ENCODE data around the gene ALKBH3. TPM values are rescaled to one million over a fixed set of nuclear protein-coding genes. Genes with fewer than 3 reads are reported as not detected.

The ALKBH3 gene
- total RNA-seq, 1 donor from 2014 or later, result 18.1 TPM

- no peak for TF ChIP-seq CTCF (IDR thresholded peaks at IDR 0.05; ENCODE audit: borderline replicate concordance)
- intact Hi-C loops (cut with micrococcal nuclease), result no loop called here
- Histone ChIP-seq H3K4me3 (no peak overlapping the region), H3K9me3 (replicated peaks) (no peaks in the 10 kb centered on the region), H3K36me3 (peaks cover 52% of the 10 kb centered on the region), H3K27ac (replicated peaks) (no peak overlapping the region), H3K27me3 (ENCODE audit: low read depth) (no peaks in the 10 kb centered on the region), H3K4me1 (peaks cover 12% of the 10 kb centered on the region)
- DNase-seq, result no peak
These were observed 33.8 kb downstream of the ALKBH3 start for GRCh38 chr11:43914466-43914865.

GRCh38 chr11:43916621-43917020 is 36.0 kb downstream of the ALKBH3 start:
- Histone ChIP-seq H3K9me3 (replicated peaks) (no peaks in the 10 kb centered on the region), H3K4me3 (no peak overlapping the region), H3K27ac (replicated peaks) (no peak overlapping the region), H3K4me1 (peaks cover 30% of the 10 kb centered on the region), H3K36me3 (peaks cover 53% of the 10 kb centered on the region), H3K27me3 (ENCODE audit: low read depth) (no peaks in the 10 kb centered on the region)
- no peak for DNase-seq
- no peak for TF ChIP-seq CTCF (IDR thresholded peaks at IDR 0.05; ENCODE audit: borderline replicate concordance)
- intact Hi-C loops (cut with micrococcal nuclease), result no loop called here

- Histone ChIP-seq H3K9me3 (replicated peaks) (no peaks in the 10 kb centered on the region), H3K27ac (replicated peaks) (peak overlapping the region; percentile 3), H3K27me3 (ENCODE audit: low read depth) (no peaks in the 10 kb centered on the region), H3K36me3 (peaks cover 45% of the 10 kb centered on the region), H3K4me1 (peaks cover 43% of the 10 kb centered on the region), H3K4me3 (no peak overlapping the region)
- intact Hi-C loops (cut with micrococcal nuclease), result no loop called here
- TF ChIP-seq CTCF (IDR thresholded peaks at IDR 0.05; ENCODE audit: borderline replicate concordance), result no peak
- DNase-seq, result no peak
These were observed 37.2 kb downstream of the ALKBH3 start for GRCh38 chr11:43917851-43918250.

GRCh38 chr11:43918662-43919061 is 38.0 kb downstream of the ALKBH3 start:
- Histone ChIP-seq H3K27ac (replicated peaks) (no peak overlapping the region), H3K4me1 (peaks cover 51% of the 10 kb centered on the region), H3K9me3 (replicated peaks) (no peaks in the 10 kb centered on the region), H3K4me3 (no peak overlapping the region), H3K27me3 (ENCODE audit: low read depth) (no peaks in the 10 kb centered on the region), H3K36me3 (peaks cover 38% of the 10 kb centered on the region)
- TF ChIP-seq CTCF (IDR thresholded peaks at IDR 0.05; ENCODE audit: borderline replicate concordance), result no peak
- intact Hi-C loops (cut with micrococcal nuclease), result no loop called here
- DNase-seq, result no peak

GRCh38 chr11:43919852-43920597 is 39.4 kb downstream of the ALKBH3 start:
- TF ChIP-seq CTCF (IDR thresholded peaks at IDR 0.05; ENCODE audit: borderline replicate concordance), result no peak
- no peak overlapping the region for H3K4me3 ChIP-seq
- peaks cover 30% of the 10 kb centered on the region for H3K36me3 ChIP-seq
- intact Hi-C loops (cut with micrococcal nuclease), result no loop called here
- H3K9me3 ChIP-seq (replicated peaks), result no peaks in the 10 kb centered on the region
- H3K27me3 ChIP-seq (ENCODE audit: low read depth), result no peaks in the 10 kb centered on the region
- no peak for DNase-seq
- peaks cover 64% of the 10 kb centered on the region for H3K4me1 ChIP-seq
- H3K27ac ChIP-seq (replicated peaks), result peak overlapping the region; percentile 84

Data from left ventricle myocardium inferior (tissue), 1 donor.